Measurements from ENCODE around the gene RRN3.
"Not testable (repeated sequence)": the region's sequence is repeated elsewhere in the genome, so short reads cannot be mapped to it uniquely, and the experiment has no call there.

Gene RRN3

DNA sequence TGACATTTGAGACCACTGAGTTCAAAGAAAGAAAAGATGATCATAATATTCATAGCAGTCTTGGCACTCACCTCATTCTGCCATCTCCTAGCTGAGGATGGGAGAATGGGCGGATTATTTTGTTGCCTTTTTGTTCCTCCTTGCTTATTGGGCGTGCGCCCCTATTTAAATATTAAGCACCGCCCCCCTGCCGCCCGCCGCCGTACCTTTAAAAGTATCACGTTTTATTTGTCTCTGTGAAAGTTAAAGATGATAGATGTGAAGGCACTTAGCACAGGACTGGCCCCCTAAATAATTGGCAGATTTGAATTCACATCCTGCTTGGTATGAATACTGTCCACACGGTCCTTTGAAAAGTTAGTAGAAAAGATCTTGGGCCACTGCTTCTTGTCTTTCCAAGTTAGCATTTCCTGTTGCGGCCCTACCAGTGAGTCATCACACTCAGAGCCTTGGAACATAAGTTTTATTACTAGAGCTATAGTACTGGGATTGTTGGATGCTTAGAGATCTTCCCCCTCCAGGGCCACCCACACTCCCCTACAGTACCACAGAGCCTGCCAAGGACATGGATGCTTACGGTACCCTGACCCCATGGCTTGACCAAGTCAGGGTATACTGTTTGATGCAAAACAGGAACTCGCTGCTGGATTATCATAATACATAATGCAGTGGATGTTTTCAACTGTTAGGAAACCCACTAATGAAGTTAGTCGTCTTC, 68.7 kb downstream of the RRN3 start:
- peak; percentile 61 for DNase-seq

DNA sequence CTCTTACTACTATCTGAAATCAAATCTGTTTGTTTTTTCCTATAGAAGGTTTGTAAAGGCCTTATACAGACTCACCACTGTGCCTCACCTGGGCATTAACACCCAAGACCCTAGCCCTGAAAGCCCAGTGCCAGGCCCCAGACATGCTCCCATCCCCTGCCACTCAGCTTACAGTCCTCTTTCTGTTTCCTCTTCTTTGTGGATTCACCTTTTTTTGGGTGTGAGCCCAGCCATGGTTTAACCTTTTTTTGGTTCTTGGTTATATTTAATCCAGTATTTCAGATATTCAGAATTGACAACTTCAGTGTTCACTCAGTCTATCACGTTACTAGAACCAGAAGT, 69.2 kb downstream of the RRN3 start:
- DNase-seq = not testable (repeated sequence)

DNA sequence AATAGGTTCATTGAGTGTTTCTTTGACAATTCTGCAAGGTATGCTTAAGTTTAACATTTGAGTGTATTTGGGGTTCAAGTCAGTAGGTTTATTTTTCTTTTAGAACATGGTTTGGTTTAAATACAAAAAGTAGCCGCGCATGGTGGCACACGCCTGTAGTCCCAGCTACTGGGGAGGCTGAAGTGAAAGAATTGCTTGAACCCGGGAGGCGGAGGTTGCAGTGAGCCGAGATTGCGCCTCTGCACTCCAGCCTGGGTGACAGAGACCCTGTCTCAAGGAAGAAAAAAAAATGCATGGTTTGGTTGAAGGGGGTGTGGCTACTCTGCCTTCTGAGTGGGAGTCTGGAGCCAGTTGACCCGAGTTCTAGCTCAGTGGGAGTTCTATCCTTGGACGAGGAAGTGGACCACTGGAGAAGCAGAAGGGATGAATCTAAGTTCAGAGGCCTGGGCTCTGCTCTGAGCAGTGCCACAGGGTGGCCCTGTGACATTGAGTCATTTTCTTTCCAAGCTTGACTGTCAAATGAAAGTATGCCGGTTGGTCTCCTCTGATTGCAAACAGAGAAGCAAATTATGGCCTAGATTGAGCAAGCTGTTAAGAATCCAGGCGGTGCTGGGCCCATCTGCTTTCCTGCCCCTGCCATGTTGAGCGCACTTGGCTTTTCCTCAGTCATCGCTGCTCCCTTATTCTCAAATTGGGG, 70.5 kb downstream of the RRN3 start:
- DNase-seq = not testable (repeated sequence)

DNA sequence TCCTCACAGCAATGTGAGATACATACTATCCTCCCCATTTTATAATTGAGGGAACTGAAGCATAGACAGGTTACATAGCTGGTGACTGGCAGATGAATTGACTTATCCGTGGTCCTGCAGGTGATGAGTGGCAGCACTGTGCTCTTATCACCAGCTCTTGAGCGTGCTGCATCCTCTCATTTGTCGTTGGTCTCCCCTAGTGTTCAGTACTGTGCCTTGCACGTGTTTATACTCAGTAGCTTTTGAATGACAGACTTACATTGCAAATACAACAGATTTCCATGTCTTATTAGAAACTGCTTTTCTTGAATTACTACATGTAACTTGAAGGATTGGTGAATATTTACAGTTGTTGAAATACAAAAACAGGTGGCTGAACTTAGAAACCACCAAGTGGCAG, 71.9 kb downstream of the RRN3 start:
- DNase-seq = not testable (repeated sequence)

DNA sequence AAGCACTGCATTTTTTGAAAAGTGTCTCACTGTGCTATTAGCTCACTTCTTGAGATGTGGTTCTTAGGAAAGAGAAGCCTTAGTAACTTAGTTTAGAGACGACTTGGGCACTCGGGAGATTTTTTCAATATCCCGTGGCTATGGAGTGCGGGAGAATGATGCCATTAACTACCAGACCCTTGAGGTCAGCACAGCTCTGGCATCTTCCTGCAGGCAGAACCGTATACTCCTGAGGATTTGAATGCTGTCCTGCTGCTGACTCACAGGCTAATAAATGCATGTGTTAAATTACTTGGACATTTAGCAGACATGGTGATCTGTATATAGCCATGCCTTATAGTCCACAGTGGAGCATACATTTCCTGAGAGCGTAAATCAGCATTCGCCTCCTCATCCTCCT, 72.6 kb downstream of the RRN3 start:
- peak; percentile 57 for DNase-seq

DNA sequence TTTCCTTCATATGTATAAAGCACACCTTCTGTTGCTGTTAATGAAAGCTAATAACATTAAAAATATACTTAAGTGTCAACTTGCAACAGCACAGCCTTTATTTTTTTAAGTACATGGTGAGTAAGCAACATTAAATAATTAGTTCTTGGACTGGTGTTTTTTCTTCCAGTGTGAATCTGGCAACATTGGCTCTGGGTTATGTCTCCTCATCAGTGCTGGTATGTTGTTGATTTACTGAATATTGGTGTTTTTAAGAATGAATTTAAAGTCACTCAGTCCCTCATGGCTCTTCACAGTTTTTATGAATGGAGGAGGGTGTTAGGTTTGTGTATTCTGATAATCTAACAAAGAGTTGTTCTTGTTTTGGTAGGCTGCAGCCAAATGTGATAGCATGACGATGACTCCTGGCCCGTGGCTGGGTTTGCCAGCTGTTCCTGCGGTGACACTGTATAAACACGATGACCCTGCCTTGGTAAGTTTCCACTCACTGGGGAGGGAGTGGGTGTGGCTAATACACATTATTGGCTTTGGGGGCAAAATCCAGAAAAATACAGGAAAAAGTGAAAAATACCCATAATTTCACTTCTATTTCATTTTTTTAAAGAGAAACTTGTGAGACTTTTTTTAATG, 77.0 kb downstream of the RRN3 start:
- not testable (repeated sequence) for DNase-seq

DNA sequence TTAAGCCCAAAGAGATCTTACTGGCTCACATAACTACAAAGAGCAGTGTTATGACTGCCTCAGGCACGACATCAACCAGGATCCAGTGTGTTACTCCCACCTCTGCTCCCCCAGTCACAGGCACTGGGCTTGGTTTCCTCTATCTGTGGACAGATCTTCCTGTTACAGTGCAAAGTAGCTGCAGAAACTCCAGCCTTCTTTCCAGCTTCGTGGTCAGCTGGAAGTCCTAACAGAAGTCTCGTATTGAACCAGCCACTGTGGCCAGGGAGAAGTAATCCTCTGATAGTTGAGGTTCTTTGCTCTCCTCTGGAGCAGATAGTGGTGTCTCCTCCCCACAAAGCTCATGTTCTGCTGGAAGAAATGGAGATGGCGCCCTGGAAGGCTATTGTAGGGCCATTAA, 77.7 kb downstream of the RRN3 start:
- not testable (repeated sequence) for DNase-seq

DNA sequence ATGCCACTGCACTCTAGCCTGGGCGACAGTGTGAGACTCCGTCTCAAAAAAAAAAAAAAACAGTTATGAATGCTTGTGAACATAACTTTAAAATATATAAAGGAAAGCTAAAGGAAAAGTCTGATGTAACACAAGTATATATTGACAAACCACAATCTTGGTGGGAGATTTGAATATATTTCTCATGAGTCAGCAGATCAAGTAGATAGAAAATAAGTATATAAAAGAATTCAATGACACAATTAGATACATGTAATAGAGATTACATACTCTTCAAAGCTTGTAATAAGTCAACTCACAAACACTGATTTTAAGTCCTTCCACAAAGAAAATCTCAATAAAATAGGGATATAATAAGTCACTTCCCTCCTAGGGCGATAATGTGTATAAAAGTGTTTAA, 78.4 kb downstream of the RRN3 start:
- DNase-seq = not testable (repeated sequence)

DNA sequence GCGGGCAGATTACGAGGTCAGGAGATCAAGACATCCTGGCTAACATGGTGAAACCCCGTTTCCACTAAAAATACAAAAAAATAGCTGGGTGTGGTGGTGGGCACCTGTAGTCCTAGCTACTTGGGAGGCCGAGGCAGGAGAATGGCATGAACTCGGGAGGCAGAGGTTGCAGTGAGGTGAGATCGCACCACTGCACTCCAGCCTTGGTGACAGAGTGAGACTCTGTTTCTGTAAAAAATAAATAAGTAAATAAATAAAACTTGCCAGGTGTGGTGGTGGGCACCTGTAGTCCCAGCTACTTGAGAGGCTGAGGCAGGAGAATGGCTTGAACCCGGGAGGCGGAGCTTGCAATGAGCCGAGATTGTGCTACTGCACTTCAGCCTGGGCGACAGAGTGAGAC, 81.1 kb downstream of the RRN3 start:
- not testable (repeated sequence) for DNase-seq
